ENCODE results near the gene MAGED2. TPM values are rescaled to one million over a fixed set of nuclear protein-coding genes. Genes with fewer than 3 reads are reported as not detected.
"Not testable (repeated sequence)": the region's sequence is repeated elsewhere in the genome, so short reads cannot be mapped to it uniquely, and the experiment has no call there.

Gene MAGED2
- total RNA-seq, 6 experiments from 2014 or later = 205 to 244 (median 226) TPM

GRCh38 chrX:54785901-54786300, 21.6 kb upstream of the MAGED2 start:
- no peak for DNase-seq
- H3K36me3 Mint-ChIP-seq (ENCODE audit: low read depth) = no peaks in the 10 kb centered on the region
- H3K9me3 Mint-ChIP-seq = no peaks in the 10 kb centered on the region
- H3K4me3 Mint-ChIP-seq = no peak overlapping the region
- H3K27me3 Mint-ChIP-seq (ENCODE audit: insufficient read depth) = peaks cover 6% of the 10 kb centered on the region
- no peaks in the 10 kb centered on the region for H3K4me1 Mint-ChIP-seq (ENCODE audit: low read depth)
- peak; percentile 49; the same call in 1 of the 2 replicates for TF ChIP-seq CTCF (IDR thresholded peaks at IDR 0.05)
- H3K27ac Mint-ChIP-seq = no peak overlapping the region

DNA sequence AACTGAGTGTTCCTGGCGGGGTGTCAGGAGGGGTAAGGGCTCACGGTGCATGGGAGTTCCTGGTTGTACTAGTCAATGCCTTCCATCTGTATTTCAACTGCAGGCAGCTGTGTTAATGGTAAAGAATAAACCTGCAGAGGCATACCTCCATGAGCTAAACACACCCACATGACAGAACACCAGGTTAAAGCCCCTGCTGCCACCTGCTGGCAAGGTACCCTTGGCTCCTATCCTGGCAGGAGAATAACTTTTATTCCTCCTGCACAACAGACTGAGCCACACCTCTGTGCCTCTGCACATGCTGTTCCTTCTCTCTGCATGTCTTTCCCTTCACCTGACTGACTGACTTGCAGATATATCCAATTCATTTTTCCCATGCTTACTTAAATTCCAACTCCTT, 20.6 kb upstream of the MAGED2 start:
- TF ChIP-seq CTCF (IDR thresholded peaks at IDR 0.05) = no peak
- peaks cover 8% of the 10 kb centered on the region for H3K27me3 Mint-ChIP-seq (ENCODE audit: insufficient read depth)
- no peaks in the 10 kb centered on the region for H3K9me3 Mint-ChIP-seq
- no peaks in the 10 kb centered on the region for H3K36me3 Mint-ChIP-seq (ENCODE audit: low read depth)
- no peak overlapping the region for H3K4me3 Mint-ChIP-seq
- no peak overlapping the region for H3K27ac Mint-ChIP-seq
- H3K4me1 Mint-ChIP-seq (ENCODE audit: low read depth) = no peaks in the 10 kb centered on the region
- DNase-seq = no peak

- Mint-ChIP-seq H3K9me3 (no peaks in the 10 kb centered on the region), H3K36me3 (ENCODE audit: low read depth) (no peaks in the 10 kb centered on the region), H3K4me3 (no peak overlapping the region), H3K27ac (no peak overlapping the region), H3K27me3 (ENCODE audit: insufficient read depth) (peaks cover 8% of the 10 kb centered on the region), H3K4me1 (ENCODE audit: low read depth) (no peaks in the 10 kb centered on the region)
- no peak for TF ChIP-seq CTCF (IDR thresholded peaks at IDR 0.05)
- no peak for DNase-seq
These were observed 19.1 kb upstream of the MAGED2 start for GRCh38 chrX:54788446-54788845.

DNA sequence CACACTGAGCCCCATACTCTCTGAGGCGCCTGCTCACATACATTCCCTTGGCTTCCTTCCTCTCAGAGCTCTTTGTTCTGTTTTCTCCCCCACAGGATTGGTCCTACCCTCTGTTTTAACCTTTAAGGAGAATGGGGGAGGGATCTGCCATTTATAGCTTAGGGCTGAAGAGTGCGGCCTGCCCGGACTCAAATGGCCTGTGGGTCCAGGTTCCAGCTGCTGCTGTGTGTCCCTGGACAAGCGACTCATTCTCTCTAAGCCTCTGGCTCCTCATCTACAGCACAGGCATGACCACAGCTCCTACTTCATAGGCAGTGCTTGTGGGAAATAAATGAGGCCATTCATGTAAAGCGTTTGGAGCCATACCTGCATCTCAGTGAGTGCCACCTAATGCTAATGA, 18.1 kb upstream of the MAGED2 start:
- H3K27ac Mint-ChIP-seq; H3K36me3 Mint-ChIP-seq (ENCODE audit: low read depth); H3K27me3 Mint-ChIP-seq (ENCODE audit: insufficient read depth); H3K4me1 Mint-ChIP-seq (ENCODE audit: low read depth); H3K9me3 Mint-ChIP-seq; H3K4me3 Mint-ChIP-seq; DNase-seq: not testable (repeated sequence)

DNA sequence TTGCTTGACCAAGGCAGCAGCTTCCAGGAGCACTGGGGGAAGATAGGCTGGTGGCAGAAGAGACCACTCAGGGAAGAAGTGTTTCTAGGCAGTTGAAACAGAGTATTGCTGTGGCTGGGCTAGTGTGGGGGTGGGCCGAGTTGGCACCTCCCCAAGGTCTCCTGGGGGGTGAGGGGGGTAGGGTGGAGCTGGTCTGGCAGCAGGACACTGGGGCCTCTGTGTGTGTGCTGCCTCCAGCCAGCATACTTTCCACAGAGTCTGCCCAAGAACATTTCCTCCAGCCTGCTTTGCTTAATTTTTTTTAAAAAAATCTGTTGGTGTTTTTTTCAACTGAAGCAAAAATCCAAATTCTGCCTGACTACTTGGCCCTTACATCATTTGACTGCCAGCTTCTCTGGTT, 13.5 kb upstream of the MAGED2 start:
- no peaks in the 10 kb centered on the region for H3K9me3 Mint-ChIP-seq
- H3K4me3 Mint-ChIP-seq = no peak overlapping the region
- no peak for DNase-seq
- no peaks in the 10 kb centered on the region for H3K4me1 Mint-ChIP-seq (ENCODE audit: low read depth)
- H3K27me3 Mint-ChIP-seq (ENCODE audit: insufficient read depth) = peaks cover 5% of the 10 kb centered on the region
- no peak for TF ChIP-seq CTCF (IDR thresholded peaks at IDR 0.05)
- no peaks in the 10 kb centered on the region for H3K36me3 Mint-ChIP-seq (ENCODE audit: low read depth)
- H3K27ac Mint-ChIP-seq = no peak overlapping the region

GRCh38 chrX:54794795-54795194, 12.8 kb upstream of the MAGED2 start:
- no peak overlapping the region for H3K4me3 Mint-ChIP-seq
- no peaks in the 10 kb centered on the region for H3K9me3 Mint-ChIP-seq
- H3K27ac Mint-ChIP-seq = no peak overlapping the region
- no peaks in the 10 kb centered on the region for H3K4me1 Mint-ChIP-seq (ENCODE audit: low read depth)
- peaks cover 10% of the 10 kb centered on the region for H3K27me3 Mint-ChIP-seq (ENCODE audit: insufficient read depth)
- no peak for DNase-seq
- no peaks in the 10 kb centered on the region for H3K36me3 Mint-ChIP-seq (ENCODE audit: low read depth)
- no peak for TF ChIP-seq CTCF (IDR thresholded peaks at IDR 0.05)
